H1 (cell line): ENCODE data around the gene KTI12. TPM values are rescaled to one million over a fixed set of nuclear protein-coding genes. Genes with fewer than 3 reads are reported as not detected.
A peak's percentile ranks its signal among the peaks of the same experiment; 100 is the strongest.

ENCODE experiments used
- CTCF ChIA-PET: fragments of 300-600 bp; sonication (Branson Sonifier 250); formaldehyde crosslinking; loops from one replicate; lab custom pipeline; 2021; ENCODE audit not compliant: partially characterized antibody; lab: Charles Lee
- POLR2A ChIA-PET: fragments of 300-600 bp; sonication (Branson Sonifier 250); formaldehyde crosslinking; loops from one replicate; lab custom pipeline; 2021; ENCODE audit warnings: inconsistent platforms; ENCODE audit not compliant: partially characterized antibody; lab: Charles Lee
- DNase-seq, 2 experiments: peaks; one replicate each; pipeline versions ENCODE4 v3.0.0 to v3.0.0-alpha.2; 2010 to 2022; ENCODE audit warnings: low spot score in 2 of 2, low read depth in 1 of 2, mixed read lengths in 1 of 2
- FAIRE-seq: peaks from 2 replicates; lab custom pipeline; 2011; peaks lifted over from hg19 to GRCh38; lab: Jason Lieb, UNC
- H2AFZ ChIP-seq: 2 replicates; pipeline ENCODE4 v1.8.1; 2012; ENCODE audit warnings: low read length, inconsistent platforms
- H2AK5ac ChIP-seq: 2 replicates; pipeline ENCODE4 v1.6.1; 2013; ENCODE audit warnings: low read depth, low read length
- H2BK120ac ChIP-seq: replicated peaks from 2 replicates; pipeline ENCODE3; 2013; ENCODE audit warnings: low read depth, low read length, inconsistent platforms
- H2BK12ac ChIP-seq: 2 replicates; pipeline ENCODE4 v1.6.1; 2013; ENCODE audit warnings: low read depth, low read length
- H2BK15ac ChIP-seq: 2 replicates; pipeline ENCODE4 v1.6.1; 2013; ENCODE audit warnings: low read length
- H2BK20ac ChIP-seq: 2 replicates; pipeline ENCODE4 v1.6.1; 2013; ENCODE audit warnings: low read length
- H2BK5ac ChIP-seq: 2 replicates; pipeline ENCODE4 v1.6.1; 2013; ENCODE audit warnings: low read depth, low read length
- H3K14ac ChIP-seq: 2 replicates; pipeline ENCODE4 v1.6.1; 2013; ENCODE audit warnings: inconsistent platforms; ENCODE audit not compliant: insufficient read length
- H3K18ac ChIP-seq: 2 replicates; pipeline ENCODE4 v1.6.1; 2013; ENCODE audit warnings: low read length; ENCODE audit errors: extremely low read depth
- H3K23ac ChIP-seq: 2 replicates; pipeline ENCODE4 v1.6.1; 2013; ENCODE audit warnings: inconsistent platforms; ENCODE audit not compliant: insufficient read length
- H3K23me2 ChIP-seq: 2 replicates; pipeline ENCODE4 v1.6.1; 2013; ENCODE audit warnings: low read depth, low read length
- H3K27ac ChIP-seq: 2 replicates; pipeline ENCODE4 v1.6.1; 2011; ENCODE audit warnings: low read depth, low read length, inconsistent platforms
- H3K27me3 ChIP-seq, 4 experiments: replicated peaks in 1 of 4; 1 replicate in 1 of 4; 2 replicates in 3 of 4; pipeline versions ENCODE4 v1.6.1 to v1.8.1; 2011 to 2013; ENCODE audit warnings: low read length in 3 of 4, mild to moderate bottlenecking in 3 of 4, inconsistent platforms in 2 of 4, mixed read lengths in 2 of 4, moderate library complexity in 1 of 4; ENCODE audit not compliant: control insufficient read depth in 3 of 4, insufficient read depth in 3 of 4; ENCODE audit errors: extremely low read depth in 1 of 4
- H3K36me3 ChIP-seq, 4 experiments: 2 replicates each; pipeline versions ENCODE4 v1.6.1 to v1.8.1; 2011 to 2013; ENCODE audit warnings: mild to moderate bottlenecking in 4 of 4, low read length in 3 of 4, moderate library complexity in 2 of 4, control low read depth in 1 of 4, inconsistent platforms in 1 of 4; ENCODE audit not compliant: insufficient read depth in 4 of 4, control insufficient read depth in 2 of 4
- H3K4ac ChIP-seq: replicated peaks from 2 replicates; pipeline ENCODE3; 2013; ENCODE audit warnings: low read length, low read depth, mixed read lengths, inconsistent platforms; ENCODE audit not compliant: insufficient read length
- H3K4me1 ChIP-seq, 4 experiments: replicated peaks in 1 of 4; 1 replicate in 1 of 4; 2 replicates in 3 of 4; pipeline versions ENCODE4 v1.6.1 to v1.8.1; 2011 to 2013; ENCODE audit warnings: low read length in 3 of 4, inconsistent platforms in 2 of 4, mixed read lengths in 1 of 4; ENCODE audit not compliant: insufficient read depth in 4 of 4, control insufficient read depth in 3 of 4
- H3K4me2 ChIP-seq, 2 experiments: 2 replicates each; pipeline versions ENCODE4 v1.6.1 to v1.8.1; 2011 to 2013; ENCODE audit warnings: low read depth in 2 of 2, low read length in 2 of 2, control low read depth in 1 of 2, inconsistent platforms in 1 of 2, mild to moderate bottlenecking in 1 of 2; ENCODE audit not compliant: insufficient read depth in 1 of 2
- H3K4me3 ChIP-seq, 4 experiments: fragments of 200-600, 300-600 bp in 1 of 4; sonication (generic), shearing (Covaris generic), sonication (Bioruptor Twin) in 1 of 4; 2 replicates each; pipeline versions ENCODE4 v1.5.1 to v1.8.1; 2011 to 2016; ENCODE audit warnings: low read length in 4 of 4, low read depth in 3 of 4, control low read depth in 2 of 4, inconsistent platforms in 2 of 4, mild to moderate bottlenecking in 2 of 4, mixed read lengths in 1 of 4, moderate library complexity in 1 of 4; ENCODE audit not compliant: insufficient read depth in 2 of 4; ENCODE audit errors: extremely low read depth in 1 of 4
- H3K56ac ChIP-seq: replicated peaks from 2 replicates; pipeline ENCODE3; 2013; ENCODE audit warnings: low read depth, mild to moderate bottlenecking, mixed read lengths, low read length, inconsistent platforms; ENCODE audit not compliant: insufficient read length
- H3K79me1 ChIP-seq: 2 replicates; pipeline ENCODE4 v1.6.1; 2013; ENCODE audit warnings: low read depth, low read length, control low read depth
- H3K79me2 ChIP-seq, 2 experiments: 2 replicates each; pipeline versions ENCODE4 v1.6.1 to v1.8.1; 2012 to 2013; ENCODE audit warnings: low read length in 2 of 2, mild to moderate bottlenecking in 2 of 2, inconsistent platforms in 1 of 2; ENCODE audit not compliant: insufficient read depth in 2 of 2, control insufficient read depth in 1 of 2
- H3K9ac ChIP-seq, 4 experiments: replicated peaks in 1 of 4; 1 replicate in 1 of 4; 2 replicates in 3 of 4; pipeline versions ENCODE4 v1.6.1 to v1.8.1; 2011 to 2013; ENCODE audit warnings: low read depth in 3 of 4, low read length in 3 of 4, control low read depth in 2 of 4, mild to moderate bottlenecking in 2 of 4, moderate library complexity in 2 of 4, inconsistent platforms in 1 of 4; ENCODE audit errors: extremely low read depth in 1 of 4
- H3K9me3 ChIP-seq, 2 experiments: 2 replicates each; pipeline versions ENCODE4 v1.6.1 to v1.8.1; 2012 to 2013; ENCODE audit warnings: mild to moderate bottlenecking in 2 of 2, moderate library complexity in 2 of 2, control low read depth in 1 of 2, inconsistent platforms in 1 of 2, low read depth in 1 of 2, low read length in 1 of 2, mixed read lengths in 1 of 2; ENCODE audit not compliant: insufficient read depth in 2 of 2
- H4K20me1 ChIP-seq, 2 experiments: replicated peaks in 1 of 2; 2 replicates each; pipeline versions ENCODE3 to v1.8.1; 2011 to 2013; ENCODE audit warnings: inconsistent platforms in 2 of 2, low read length in 2 of 2, mild to moderate bottlenecking in 1 of 2; ENCODE audit not compliant: insufficient read depth in 2 of 2, control insufficient read depth in 1 of 2
- H4K5ac ChIP-seq: 2 replicates; pipeline ENCODE4 v1.6.1; 2013; ENCODE audit warnings: low read length, low read depth, mixed read lengths, inconsistent platforms; ENCODE audit not compliant: insufficient read length
- H4K8ac ChIP-seq: 2 replicates; pipeline ENCODE4 v1.8.0; 2013; ENCODE audit warnings: mild to moderate bottlenecking, moderate library complexity, low read length, inconsistent platforms; ENCODE audit not compliant: insufficient read depth; ENCODE audit errors: extremely low read depth
- H4K91ac ChIP-seq: replicated peaks from 2 replicates; pipeline ENCODE3; 2013; ENCODE audit warnings: low read length, mixed read lengths, inconsistent platforms; ENCODE audit not compliant: insufficient read length
- ATF2 ChIP-seq: IDR thresholded peaks from 2 replicates; pipeline ENCODE4 v1.6.1; 2012; ENCODE audit warnings: low read length, inconsistent platforms
- CHD1 ChIP-seq: IDR thresholded peaks from 2 replicates; pipeline ENCODE4 v1.6.1; 2012; ENCODE audit warnings: low read depth, low read length, improper control_type of control experiment
- EP300 ChIP-seq, 2 experiments: IDR thresholded peaks; 1 replicate in 1 of 2; 2 replicates in 1 of 2; pipeline ENCODE4 v1.6.1; 2011 to 2012; ENCODE audit warnings: low read depth in 2 of 2, low read length in 2 of 2, mild to moderate bottlenecking in 2 of 2, borderline replicate concordance in 1 of 2, inconsistent platforms in 1 of 2, moderate library complexity in 1 of 2
- KDM4A ChIP-seq: IDR thresholded peaks from one replicate; pipeline ENCODE4 v1.7.1; 2012; ENCODE audit warnings: low read depth, mild to moderate bottlenecking, moderate library complexity, low read length, inconsistent platforms; ENCODE audit not compliant: severe bottlenecking
- POLR2A ChIP-seq, 2 experiments: IDR thresholded peaks; 1 replicate in 1 of 2; 2 replicates in 1 of 2; pipeline ENCODE4 v1.6.1; 2011; ENCODE audit warnings: low read depth in 2 of 2, low read length in 2 of 2, mild to moderate bottlenecking in 2 of 2; ENCODE audit errors: control extremely low read depth in 1 of 2
- POU5F1 ChIP-seq: IDR thresholded peaks from 2 replicates; pipeline ENCODE4 v1.6.1; 2011; ENCODE audit warnings: low read depth, mild to moderate bottlenecking, low read length, moderate library complexity
- SIN3A ChIP-seq, 2 experiments: IDR thresholded peaks in 1 of 2; conservative IDR thresholded peaks in 1 of 2; 2 replicates each; pipeline ENCODE4 v1.6.1; 2011 to 2012; ENCODE audit warnings: low read length in 2 of 2, improper control_type of control experiment in 1 of 2, low read depth in 1 of 2, mild to moderate bottlenecking in 1 of 2
- SIX5 ChIP-seq: IDR thresholded peaks from 2 replicates; pipeline ENCODE4 v1.6.1; 2011; ENCODE audit warnings: mild to moderate bottlenecking, low read depth, low read length
- WGBS, 2 experiments: shearing (Covaris generic) in 1 of 2; methylation state at CpG; one replicate each; pipeline versions ENCODE4 v1.1.6 to v1.1.7; 2013 to 2015; ENCODE audit warnings: low lambda C conversion rate in 2 of 2, mixed read lengths in 2 of 2, inconsistent platforms in 1 of 2, low coverage in 1 of 2, missing lambda C conversion rate in 1 of 2; ENCODE audit not compliant: insufficient replicate concordance in 2 of 2, insufficient coverage in 1 of 2, insufficient read length in 1 of 2; ENCODE audit errors: extremely low coverage in 1 of 2, missing lambda C conversion rate in 1 of 2; 5-methylcytosine and 5-hydroxymethylcytosine counted together
- polyA plus RNA-seq, 7 experiments: library from polyadenylated mRNA; depleted of rRNA in 3 of 7; stranded (reverse) in 5 of 7; unstranded in 2 of 7; fragments of >200 nt in 5 of 7; fragments of 200-250 nt in 2 of 7; gene quantifications; 1 replicate in 5 of 7; 2 replicates in 1 of 7; 4 replicates in 1 of 7; pipeline versions ENCODE4 v1.2.1 to v1.2.3, GENCODE V29; 2011 to 2013; ENCODE audit warnings: missing spikeins in 2 of 7, mixed read lengths in 2 of 7
- total RNA-seq: library from RNA; stranded (reverse); fragmentation: NEBNext Ultra II Directional; extraction: Animal tissue kit (Norgen Biotek cat#: 25700); gene quantifications from 2 replicates; pipeline ENCODE4 v1.2.1, GENCODE V29; 2021

The KTI12 gene
- total and polyA plus RNA-seq, 2 of the 8 experiments (the other 6 are each of a cell fraction or from before 2014, with no cell fraction given), result 7.5 to 16.2 TPM

DNA sequence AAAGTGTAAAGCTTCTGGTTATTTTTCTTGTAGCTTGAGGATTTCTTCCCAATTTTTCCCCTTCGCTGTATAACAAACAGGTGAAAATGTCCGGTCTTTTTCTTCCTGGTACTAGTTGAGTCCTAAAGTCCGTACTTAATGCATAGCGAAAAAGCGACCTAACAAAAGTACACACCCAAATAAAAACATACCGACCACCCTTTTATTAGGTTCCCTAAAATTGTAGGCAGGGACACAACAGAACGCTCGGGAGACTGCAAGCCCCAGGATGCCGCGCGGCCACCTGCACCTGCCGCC is 22.2 kb upstream of the KTI12 start:
- DNase-seq (no peak), FAIRE-seq (no peak)
- peak overlapping the region; percentile 87 to 98 (median 92) for H3K4me3 ChIP-seq
- H4K8ac ChIP-seq, result no peak overlapping the region
- peak overlapping the region; percentile 88 to 99 (median 93) for H3K9ac ChIP-seq
- H2BK20ac ChIP-seq, result no peak overlapping the region
- 0 out of 2 replicates have a peak overlapping the region, but pooled peaks have one; percentile 77 for H2AK5ac ChIP-seq
- H3K4me2 ChIP-seq, result peak overlapping the region; percentile 66 to 96
- TF ChIP-seq ATF2, result 0 out of 2 replicates have a peak, but pooled peaks have one; percentile 6
- peak in 1 of 2 experiments; percentile 64; a peak in 1 of 3 replicates for TF ChIP-seq POLR2A (IDR thresholded peaks at IDR 0.05; ENCODE audit: control extremely low read depth in 1 of 2, low read depth in 2 of 2, low read length in 2 of 2)
- peak; percentile 26; the same call in 1 of the 2 replicates for TF ChIP-seq SIX5
- TF ChIP-seq CHD1, result 0 out of 2 replicates have a peak, but pooled peaks have one; percentile 50
- peak; percentile 0 for TF ChIP-seq KDM4A
- no peak for TF ChIP-seq POU5F1
- TF ChIP-seq SIN3A (conservative IDR thresholded peaks at IDR 0.05 in 1 of 2, IDR thresholded peaks at IDR 0.05 in 1 of 2; ENCODE audit: low read depth in 1 of 2, low read length in 2 of 2), result 0 out of 4 replicates have a peak, but pooled peaks of 1 of the 2 experiments have one; percentile 2
- no peak for TF ChIP-seq EP300 (IDR thresholded peaks at IDR 0.05; ENCODE audit: borderline replicate concordance in 1 of 2, low read depth in 2 of 2, low read length in 2 of 2)
- no peak overlapping the region for H3K4ac ChIP-seq
- peak overlapping the region; percentile 82 for H3K56ac ChIP-seq
- ChIA-PET POLR2A (interaction anchor here (0.7 to 5.4 kb wide), 34 partner anchors 8 to 820 kb away, joined by 3 to 61 read pairs (median 4); partner anchors contain the start of genes CC2D1B, KTI12, NRDC and ORC1), CTCF (interaction anchor here (1.3 kb wide), 1 partner anchor 159 kb away, joined by 5 read pairs; no protein-coding TSS in a partner anchor)
- 1% methylated on average over 12 of the region's 12 CpGs; no CpG with 5 or more reads in 1 of the 2 experiments for WGBS, 2 experiments
- peak overlapping the region; percentile 33; the same call in 1 of the 2 replicates for H2BK15ac ChIP-seq
- H3K36me3 ChIP-seq, result peaks cover 10 to 33% (median 15%) of the 10 kb centered on the region in 4 experiments
- H4K5ac ChIP-seq, result peak overlapping the region; percentile 78
- peaks cover 6% of the 10 kb centered on the region for H3K79me1 ChIP-seq
- peak overlapping the region; percentile 86 for H3K18ac ChIP-seq
- H3K23ac ChIP-seq, result no peak overlapping the region
- H3K79me2 ChIP-seq, result peaks cover 17 to 79% of the 10 kb centered on the region in 2 experiments
- H2BK12ac ChIP-seq, result peak overlapping the region; percentile 63; the same call in 1 of the 2 replicates
- no peak overlapping the region for H3K14ac ChIP-seq
- H2AFZ ChIP-seq, result peak overlapping the region; percentile 11; the same call in 1 of the 2 replicates
- H3K9me3 ChIP-seq, result no peaks in the 10 kb centered on the region
- H3K27ac ChIP-seq, result peak overlapping the region; percentile 86
- peaks cover 0 to 6% of the 10 kb centered on the region in 2 experiments for H4K20me1 ChIP-seq
- no peaks in the 10 kb centered on the region for H3K27me3 ChIP-seq
- peaks cover 11% of the 10 kb centered on the region; the same call in 1 of the 2 replicates for H3K23me2 ChIP-seq
- peak overlapping the region; percentile 97 for H2BK5ac ChIP-seq
- peak overlapping the region; percentile 67 for H4K91ac ChIP-seq
- peaks cover 0 to 7% (median 2%) of the 10 kb centered on the region in 4 experiments; a peak in 3 of 7 replicates for H3K4me1 ChIP-seq
- H2BK120ac ChIP-seq, result no peak overlapping the region
